ENCODE data around the gene PRDM10.

DNA sequence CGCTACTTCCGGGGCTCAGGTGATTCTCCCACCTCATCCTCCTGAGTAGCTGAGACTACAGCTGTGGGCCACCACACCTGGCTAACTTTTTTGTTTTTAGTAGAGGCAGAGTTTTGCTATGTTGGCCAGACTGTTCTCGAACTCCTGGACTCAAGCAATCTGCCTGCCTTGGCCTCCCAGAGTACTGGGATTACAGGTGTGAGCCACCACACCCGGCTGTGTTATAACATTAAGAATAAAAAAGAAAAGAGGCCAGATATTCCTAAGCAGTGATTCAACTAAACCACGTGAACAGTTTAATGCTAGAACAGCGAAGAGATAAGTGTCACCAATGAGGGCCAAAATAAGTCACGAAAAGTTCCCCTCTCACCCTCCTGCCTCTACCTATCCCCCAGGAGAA, 3.7 kb downstream of the PRDM10 start:
- no peak for TF ChIP-seq CTCF (IDR thresholded peaks at IDR 0.05; ENCODE audit: low read depth, low read length)
- no peak for TF ChIP-seq POLR2A (IDR thresholded peaks at IDR 0.05; ENCODE audit: extremely low read depth, insufficient read length)
- TF ChIP-seq, protein P1, sequence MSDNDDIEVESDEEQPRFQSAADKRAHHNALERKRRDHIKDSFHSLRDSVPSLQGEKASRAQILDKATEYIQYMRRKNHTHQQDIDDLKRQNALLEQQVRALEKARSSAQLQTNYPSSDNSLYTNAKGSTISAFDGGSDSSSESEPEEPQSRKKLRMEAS (IDR thresholded peaks at IDR 0.05; ENCODE audit: low read depth, low read length) = no peak

Data from NB4 (cell line).